H1 (cell line): ENCODE results near the gene CUEDC2. TPM values are rescaled to one million over a fixed set of nuclear protein-coding genes. Genes with fewer than 3 reads are reported as not detected.
A peak's percentile ranks its signal among the peaks of the same experiment; 100 is the strongest.

Experiments
- CHD2 ChIP-seq: IDR thresholded peaks from 2 replicates; pipeline ENCODE4 v1.6.1; 2012; ENCODE audit warnings: low read length, improper control_type of control experiment
- KDM1A ChIP-seq: fragments of 200-600, 300-600 bp; sonication (generic); IDR thresholded peaks from 2 replicates; pipeline ENCODE4 v1.7.1; 2016; ENCODE audit warnings: mild to moderate bottlenecking, low read length, borderline replicate concordance
- NANOG ChIP-seq: IDR thresholded peaks from 2 replicates; pipeline ENCODE4 v1.6.1; 2011; ENCODE audit warnings: low read length, low read depth, mild to moderate bottlenecking, inconsistent platforms; ENCODE audit not compliant: insufficient read depth, poor library complexity, severe bottlenecking
- RBBP5 ChIP-seq: IDR thresholded peaks from 2 replicates; pipeline ENCODE4 v1.7.1; 2012; ENCODE audit warnings: low read depth, mild to moderate bottlenecking, inconsistent platforms, low read length, moderate library complexity, borderline replicate concordance
- RXRA ChIP-seq: IDR thresholded peaks from 2 replicates; pipeline ENCODE4 v1.6.1; 2011; ENCODE audit warnings: low read depth, mild to moderate bottlenecking, low read length, moderate library complexity; ENCODE audit not compliant: insufficient read depth
- YY1 ChIP-seq: IDR thresholded peaks from 2 replicates; pipeline ENCODE4 v1.6.1; 2011; ENCODE audit warnings: low read depth, mild to moderate bottlenecking, low read length
- polyA plus RNA-seq, 7 experiments: library from polyadenylated mRNA; depleted of rRNA in 3 of 7; stranded (reverse) in 5 of 7; unstranded in 2 of 7; fragments of >200 nt in 5 of 7; fragments of 200-250 nt in 2 of 7; gene quantifications; 1 replicate in 5 of 7; 2 replicates in 1 of 7; 4 replicates in 1 of 7; pipeline versions ENCODE4 v1.2.1 to v1.2.3, GENCODE V29; 2011 to 2013; ENCODE audit warnings: missing spikeins in 2 of 7, mixed read lengths in 2 of 7
- total RNA-seq: library from RNA; stranded (reverse); fragmentation: NEBNext Ultra II Directional; extraction: Animal tissue kit (Norgen Biotek cat#: 25700); gene quantifications from 2 replicates; pipeline ENCODE4 v1.2.1, GENCODE V29; 2021

CUEDC2 gene
- total and polyA plus RNA-seq, 2 of the 8 experiments (the other 6 are each of a cell fraction or from before 2014, with no cell fraction given) = 41.7 to 55.2 TPM

DNA sequence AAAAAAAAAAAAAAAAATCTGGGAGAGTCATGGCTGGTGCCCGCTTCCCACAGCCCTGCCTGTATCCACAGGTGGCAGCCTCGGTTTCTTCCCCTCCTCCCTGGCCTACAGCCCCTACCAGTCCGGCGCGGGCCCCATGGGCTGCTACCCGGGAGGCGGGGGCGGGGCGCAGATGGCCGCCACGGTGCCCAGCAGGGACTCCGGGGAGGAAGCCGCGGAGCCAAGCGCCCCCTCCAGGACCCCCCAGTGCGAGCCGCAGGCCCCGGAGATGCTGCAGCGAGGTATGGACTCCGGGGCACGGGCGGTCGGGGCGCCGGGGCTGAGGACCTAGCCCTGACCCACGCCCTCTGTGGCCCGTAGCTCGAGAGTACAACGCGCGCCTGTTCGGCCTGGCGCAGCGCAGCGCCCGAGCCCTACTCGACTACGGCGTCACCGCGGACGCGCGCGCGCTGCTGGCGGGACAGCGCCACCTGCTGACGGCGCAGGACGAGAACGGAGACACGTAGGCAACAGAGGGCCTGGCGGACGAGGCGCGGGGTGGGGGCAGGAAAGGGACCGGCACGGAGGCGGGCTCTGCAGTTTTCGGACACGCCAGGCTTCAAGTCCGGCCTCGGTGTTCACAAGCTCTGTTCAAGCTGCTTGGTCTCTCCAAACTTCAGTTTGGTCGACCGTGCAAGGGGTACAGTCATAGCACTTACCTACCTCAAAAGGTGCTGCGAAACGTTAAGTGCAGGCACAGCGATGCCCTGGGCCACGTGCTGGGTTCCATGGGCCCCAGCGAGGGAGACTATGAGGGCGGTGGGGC lies 33.0 kb downstream of the CUEDC2 start (continued):
- no peak for TF ChIP-seq KDM1A
- TF ChIP-seq YY1 = no peak
- peak; percentile 31; the same call in 1 of the 2 replicates for TF ChIP-seq RBBP5
- TF ChIP-seq RXRA = no peak
- no peak for TF ChIP-seq CHD2
- TF ChIP-seq NANOG = no peak
